Measurements from ENCODE around the gene RBM28. TPM values are rescaled to one million over a fixed set of nuclear protein-coding genes. Genes with fewer than 3 reads are reported as not detected.

Gene RBM28
- total and polyA plus RNA-seq, 8 donors, result 10.9 to 31.8 (median 16.9) TPM

- no peaks in the 10 kb centered on the region for H3K36me3 ChIP-seq
- DNase-seq (peak in 1 of 6 donors; percentile 51), ATAC-seq (no peak), FAIRE-seq (no peak)
- intact Hi-C loops (cut with DNase I), result no loop called here
- H3K9me3 ChIP-seq, result no peaks in the 10 kb centered on the region
- peaks cover 0 to 11% (median 0%) of the 10 kb centered on the region in 4 donors for H3K27me3 ChIP-seq
- no peak for TF ChIP-seq CTCF (IDR thresholded peaks at IDR 0.05)
- WGBS, 2 donors, result 18 to 28% methylated on average over 29 to 30 of the region's 30 CpGs
- peaks cover 0 to 5% (median 1%) of the 10 kb centered on the region in 3 donors for H3K4me1 ChIP-seq
- H3K4me3 ChIP-seq, result peak overlapping the region in 1 of 4 donors; percentile 31
- H3K27ac ChIP-seq, result no peak overlapping the region
These were observed 71.7 kb downstream of the RBM28 start for GRCh38 chr7:128271942-128272481.

- Histone ChIP-seq H3K27ac (no peak overlapping the region), H3K4me3 (peak overlapping the region in 1 of 4 donors; percentile 31), H3K9me3 (no peaks in the 10 kb centered on the region), H3K4me1 (peaks cover 0 to 9% (median 7%) of the 10 kb centered on the region in 3 donors), H3K36me3 (no peaks in the 10 kb centered on the region), H3K27me3 (peaks cover 0 to 11% (median 0%) of the 10 kb centered on the region in 4 donors)
- intact Hi-C loops (cut with DNase I), result no loop called here
- TF ChIP-seq CTCF (IDR thresholded peaks at IDR 0.05), result no peak
- FAIRE-seq (no peak), ATAC-seq (peak in 2 of 4 donors; percentile 7 to 24), DNase-seq (peak in 1 of 6 donors; percentile 44)
- 3 to 9% methylated on average over 28 to 37 of the region's 37 CpGs for WGBS, 2 donors
These were observed 72.2 kb downstream of the RBM28 start for GRCh38 chr7:128271471-128271941.

GRCh38 chr7:128270826-128271272 lies 72.9 kb downstream of the RBM28 start:
- intact Hi-C loops (cut with DNase I), result no loop called here
- 13 to 29% methylated on average over 31 of the region's 31 CpGs for WGBS, 2 donors
- FAIRE-seq, result no peak
- H3K27ac ChIP-seq, result no peak overlapping the region
- peak in 3 of 4 donors; percentile 11 to 18 (median 14) for ATAC-seq
- no peak for TF ChIP-seq CTCF (IDR thresholded peaks at IDR 0.05)
- H3K9me3 ChIP-seq, result no peaks in the 10 kb centered on the region
- no peaks in the 10 kb centered on the region for H3K36me3 ChIP-seq
- H3K4me3 ChIP-seq, result peak overlapping the region in 1 of 4 donors; percentile 3
- H3K27me3 ChIP-seq, result peaks cover 0 to 11% (median 0%) of the 10 kb centered on the region in 4 donors
- DNase-seq, result peak in 1 of 6 donors; percentile 64
- H3K4me1 ChIP-seq, result peaks cover 0 to 9% (median 8%) of the 10 kb centered on the region in 3 donors

GRCh38 chr7:128268233-128268632 lies 75.5 kb downstream of the RBM28 start:
- FAIRE-seq, result no peak
- H3K9me3 ChIP-seq, result no peaks in the 10 kb centered on the region
- DNase-seq, result no peak
- H3K27ac ChIP-seq, result no peak overlapping the region
- intact Hi-C loops (cut with DNase I), result no loop called here
- H3K36me3 ChIP-seq, result no peaks in the 10 kb centered on the region
- no peak for ATAC-seq
- peaks cover 7 to 15% (median 9%) of the 10 kb centered on the region in 3 donors for H3K4me1 ChIP-seq
- no peak overlapping the region for H3K4me3 ChIP-seq
- H3K27me3 ChIP-seq, result peaks cover 0 to 11% (median 0%) of the 10 kb centered on the region in 4 donors
- WGBS, 2 donors, result 66 to 83% methylated on average over 2 of the region's 2 CpGs
- TF ChIP-seq CTCF (IDR thresholded peaks at IDR 0.05), result no peak

GRCh38 chr7:128267595-128267924 lies 76.1 kb downstream of the RBM28 start:
- H3K4me1 ChIP-seq, result peaks cover 7 to 15% (median 9%) of the 10 kb centered on the region in 3 donors
- no peaks in the 10 kb centered on the region for H3K36me3 ChIP-seq
- H3K27me3 ChIP-seq, result peaks cover 0 to 11% (median 0%) of the 10 kb centered on the region in 4 donors
- peak in 1 of 6 donors; percentile 9 for DNase-seq
- H3K27ac ChIP-seq, result no peak overlapping the region
- intact Hi-C loops (cut with DNase I), result no loop called here
- WGBS, 2 donors, result 64 to 74% methylated on average over 4 of the region's 4 CpGs
- no peaks in the 10 kb centered on the region for H3K9me3 ChIP-seq
- TF ChIP-seq CTCF (IDR thresholded peaks at IDR 0.05), result no peak
- no peak for FAIRE-seq
- ATAC-seq, result peak; percentile 7 to 33 (median 14)
- H3K4me3 ChIP-seq, result no peak overlapping the region

All from pancreas (tissue), 10 donors.